ENCODE results near the gene C1orf159.
"Not testable (repeated sequence)": the region's sequence is repeated elsewhere in the genome, so short reads cannot be mapped to it uniquely, and the experiment has no call there.

Gene C1orf159

DNA sequence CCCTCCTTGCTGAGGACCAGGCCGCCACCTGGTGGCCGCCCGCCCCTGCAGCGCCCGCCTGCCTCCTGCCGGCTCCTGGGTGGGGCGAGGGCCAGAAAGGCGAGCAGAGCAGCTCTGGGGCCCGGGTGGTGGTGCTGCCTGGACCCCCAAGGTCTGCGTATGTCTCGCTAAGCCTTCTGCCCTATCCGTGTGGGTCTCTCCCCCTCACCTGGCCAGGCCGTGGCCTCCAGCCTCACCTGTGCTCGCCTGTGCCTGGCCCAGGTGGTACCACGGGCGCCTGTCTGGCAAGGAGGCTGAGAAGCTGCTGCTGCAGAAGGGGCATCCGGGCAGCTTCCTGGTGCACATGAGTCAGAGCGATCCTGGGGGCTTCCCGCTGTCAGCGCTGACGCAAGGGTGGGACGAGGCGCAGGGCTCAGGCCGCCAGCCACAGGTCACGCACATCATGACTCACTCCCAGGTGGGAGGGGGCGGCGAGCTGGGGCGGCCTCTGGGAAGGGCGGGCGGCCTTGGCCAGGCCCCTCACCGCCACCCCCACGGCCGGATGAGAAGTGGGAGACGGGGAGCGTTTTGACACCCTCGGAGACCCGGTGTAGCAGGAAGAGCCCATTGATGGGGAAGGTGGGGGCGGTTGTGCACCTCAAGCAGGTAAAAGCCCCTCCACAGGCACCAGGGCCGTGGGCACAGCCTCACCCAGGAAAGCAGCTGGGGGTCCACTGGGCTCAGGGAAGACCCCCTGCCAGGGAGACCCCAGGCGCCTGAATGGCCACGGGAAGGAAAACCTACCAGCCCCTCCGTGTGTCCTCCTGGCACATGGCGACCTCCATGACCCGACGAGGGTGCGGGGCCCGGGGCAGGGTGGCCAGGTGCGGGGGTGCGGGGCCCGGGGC lies 51.7 kb downstream of the C1orf159 start:
- peak; percentile 66 for DNase-seq

DNA sequence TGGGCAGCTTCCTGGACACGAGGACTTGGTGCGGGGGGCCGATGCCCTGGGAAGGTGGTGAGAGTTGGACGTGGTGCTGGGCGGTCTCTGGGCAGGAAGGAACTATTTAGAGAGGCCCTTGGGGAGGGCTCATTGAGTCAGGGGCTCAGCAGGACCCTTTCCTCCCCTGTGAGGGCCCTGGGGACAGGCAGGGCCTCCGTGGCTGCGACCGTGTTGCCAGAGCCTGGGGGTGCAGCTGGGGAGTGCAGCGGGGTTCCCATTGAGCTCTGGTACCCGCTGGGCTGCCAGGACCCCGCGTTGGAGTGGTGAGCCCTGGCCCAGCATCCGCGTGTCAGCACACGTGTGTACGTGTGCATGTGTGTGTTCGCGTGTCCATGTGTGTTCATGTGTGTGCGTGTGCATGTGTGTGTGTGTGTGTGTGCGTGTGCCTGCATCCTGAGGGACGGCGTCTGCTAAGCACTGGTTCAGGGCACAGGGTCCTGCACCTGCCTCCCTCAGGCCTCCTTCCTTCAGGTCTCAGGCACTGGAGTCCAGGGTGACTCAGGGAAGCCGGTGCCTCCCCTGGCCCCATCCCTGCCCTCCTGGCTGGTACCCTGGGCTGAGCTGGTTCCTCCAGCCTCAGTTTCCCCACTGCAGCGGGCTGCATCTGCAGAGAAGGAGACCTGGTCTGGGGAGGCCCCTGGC lies 52.5 kb downstream of the C1orf159 start:
- no peak for DNase-seq

DNA sequence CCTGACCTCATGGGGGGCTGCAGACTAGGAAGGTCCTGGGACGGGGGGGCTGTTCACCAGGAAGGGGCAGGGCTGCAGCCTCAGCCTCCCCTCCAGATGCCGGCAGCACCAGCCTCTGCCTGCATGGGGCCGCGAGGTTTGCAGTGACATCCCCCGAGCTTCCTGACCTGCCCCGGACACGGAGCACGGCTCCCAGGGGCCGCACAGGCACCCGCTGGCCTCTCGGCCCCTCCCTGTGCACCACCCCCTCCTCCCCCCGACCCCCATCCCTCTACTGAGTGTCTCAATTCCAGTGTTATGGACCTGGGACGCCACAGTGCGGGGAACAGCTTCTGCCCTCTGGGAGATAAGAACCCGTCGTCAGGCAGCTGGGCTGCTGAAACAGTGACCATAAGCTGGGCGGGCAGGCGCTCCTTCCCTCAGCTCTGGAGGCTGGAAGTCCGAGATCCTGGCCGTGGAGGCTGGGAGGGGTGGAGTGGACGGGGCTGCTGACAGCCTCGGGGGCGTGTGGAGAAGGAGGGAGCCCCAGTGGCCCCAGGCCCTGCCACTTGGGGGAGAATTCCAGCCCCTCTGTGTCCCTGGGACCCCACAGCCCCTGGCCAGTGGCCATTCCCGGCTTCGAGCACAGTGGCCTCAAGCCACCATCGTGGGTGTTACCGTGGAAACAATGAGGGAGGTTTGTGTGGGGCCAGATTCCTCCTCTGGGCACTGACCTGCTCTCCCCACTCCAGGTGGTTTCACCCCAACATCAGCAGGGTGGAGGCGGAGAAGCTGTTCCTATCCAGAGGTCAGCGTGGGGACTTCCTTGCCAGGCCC lies 53.3 kb downstream of the C1orf159 start:
- DNase-seq: no peak

DNA sequence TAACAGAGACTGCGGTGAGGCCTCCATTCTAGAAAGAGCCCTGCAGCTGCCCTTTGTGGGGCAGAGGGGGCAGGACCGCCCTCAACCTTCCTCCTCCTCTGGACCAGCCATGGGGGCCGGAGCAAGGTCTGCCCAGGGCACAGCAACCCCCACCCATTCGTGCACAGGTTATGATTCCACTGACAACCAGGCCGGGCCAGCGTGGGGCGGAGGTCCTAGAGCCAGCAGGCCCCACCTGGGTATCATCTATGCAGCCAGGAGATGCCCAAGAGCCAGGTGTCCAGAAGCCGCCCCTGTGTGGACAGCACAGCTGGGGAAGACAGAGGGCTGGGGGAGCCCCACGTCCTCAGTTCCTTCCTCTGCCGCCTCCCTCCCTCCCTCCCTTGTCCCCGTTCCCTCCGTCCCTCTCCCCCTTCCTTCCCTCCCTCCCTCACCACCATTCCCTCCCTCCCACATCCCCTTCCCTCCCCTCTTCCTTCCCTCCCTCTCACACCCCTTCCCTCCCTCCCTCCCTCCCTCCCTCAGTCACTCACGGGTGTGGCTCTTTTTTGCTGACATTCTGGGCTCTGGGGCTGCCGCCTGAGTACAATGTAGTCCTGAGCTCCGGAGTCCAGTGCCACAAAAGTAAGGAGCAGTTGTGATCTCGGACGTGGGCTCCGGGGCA lies 54.1 kb downstream of the C1orf159 start:
- DNase-seq: no peak

DNA sequence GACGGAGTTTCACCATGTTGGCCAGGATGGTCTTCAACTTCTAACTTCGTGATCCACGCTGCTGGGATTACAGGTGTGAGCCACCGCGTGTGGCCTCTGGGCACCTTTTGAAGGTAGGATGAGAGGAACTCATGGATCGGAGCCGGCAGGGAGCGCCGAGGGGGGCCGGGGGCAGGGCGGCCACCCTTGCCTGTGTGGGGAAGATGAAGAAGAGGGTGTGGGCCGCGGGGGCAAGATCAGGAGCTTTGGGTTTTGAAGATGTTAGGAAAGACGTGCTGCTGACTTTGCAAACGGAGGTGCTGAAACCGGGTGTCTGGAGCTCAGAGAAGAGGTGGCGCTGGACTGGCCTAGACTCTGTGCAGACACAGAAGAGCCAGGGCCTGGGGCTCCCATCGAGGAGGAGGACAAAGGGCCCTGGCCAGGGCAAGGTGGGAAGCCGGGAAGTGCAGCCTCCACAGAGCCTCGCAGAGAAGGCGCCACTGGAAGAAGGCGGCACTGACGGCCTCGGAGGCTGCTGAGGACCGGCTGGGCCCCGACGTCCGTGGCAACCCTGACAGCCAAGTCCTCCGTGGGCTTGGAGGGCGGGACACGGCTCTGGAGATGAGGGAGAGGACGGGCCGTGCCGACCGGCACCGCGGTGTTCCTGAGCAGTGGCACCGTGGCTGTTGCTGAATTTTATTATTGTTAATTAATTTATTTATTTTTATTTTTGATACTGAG lies 55.4 kb downstream of the C1orf159 start:
- DNase-seq: no peak

DNA sequence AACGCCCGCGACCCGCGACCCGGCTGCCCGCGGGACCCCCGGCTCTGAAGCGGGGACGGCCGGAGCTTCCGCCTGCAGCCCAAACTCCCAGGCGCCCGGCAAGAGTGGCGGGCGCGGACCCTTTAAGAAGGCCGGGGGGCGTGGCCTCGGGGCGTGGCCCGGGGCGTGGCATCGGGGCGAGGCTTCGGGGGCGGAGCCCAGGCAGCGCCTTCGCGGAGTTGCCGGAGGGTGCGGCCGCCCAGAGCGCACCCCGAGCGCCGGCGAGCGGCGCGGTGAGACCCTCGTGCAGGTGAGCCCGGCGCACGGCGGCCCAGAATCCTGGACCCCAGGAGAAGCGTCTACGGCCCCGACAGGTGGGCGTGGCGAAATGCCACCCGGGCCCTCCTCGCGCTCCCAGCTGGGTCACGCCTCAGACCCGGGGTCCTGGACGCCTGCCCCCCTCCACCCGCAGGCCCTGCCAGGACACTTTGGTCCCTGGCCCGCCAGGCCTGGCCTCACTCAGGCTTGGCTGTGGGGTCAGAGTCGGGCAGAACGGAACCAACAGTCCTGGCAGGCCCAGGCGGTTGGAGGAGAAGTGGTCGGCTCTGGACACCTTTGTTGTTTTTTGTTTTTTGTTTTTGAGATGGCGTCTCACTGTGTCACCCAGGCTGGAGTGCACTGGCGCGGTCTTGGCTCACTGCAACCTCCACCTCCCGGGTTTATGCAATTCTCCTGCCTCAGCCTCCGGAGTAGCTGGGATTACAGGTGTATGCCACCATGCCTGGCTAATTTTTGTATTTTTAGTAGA lies 56.2 kb downstream of the C1orf159 start:
- DNase-seq: peak; percentile 82

DNA sequence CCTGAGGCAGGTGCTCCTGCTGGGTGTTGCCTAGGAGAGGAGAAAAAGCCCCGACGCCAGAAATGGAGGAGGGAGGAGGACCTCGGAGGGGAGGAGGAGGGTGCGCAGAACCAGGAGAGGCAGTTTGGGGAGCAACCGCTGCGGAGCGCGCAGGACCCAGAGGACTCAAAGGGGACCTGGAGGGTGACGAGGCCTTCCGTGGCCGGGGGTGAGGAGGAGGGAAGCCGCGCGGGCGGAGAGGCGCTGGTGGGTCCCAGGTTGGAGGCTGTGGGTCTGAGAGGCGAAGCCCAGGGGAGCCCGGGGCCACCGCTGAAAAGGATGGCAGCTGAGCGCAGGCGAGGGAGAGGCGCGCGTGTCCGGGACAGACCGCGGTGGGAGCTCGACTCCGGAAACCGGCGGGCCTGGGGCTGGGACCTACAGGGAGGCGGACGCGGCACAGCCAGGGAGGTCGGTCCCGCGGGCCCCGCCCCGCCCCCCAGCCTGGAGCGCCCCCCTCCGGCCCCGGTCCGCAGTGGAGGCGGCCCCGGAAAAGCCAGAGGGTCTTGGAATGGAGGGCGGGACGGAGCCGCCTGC lies 56.9 kb downstream of the C1orf159 start:
- DNase-seq: no peak

DNA sequence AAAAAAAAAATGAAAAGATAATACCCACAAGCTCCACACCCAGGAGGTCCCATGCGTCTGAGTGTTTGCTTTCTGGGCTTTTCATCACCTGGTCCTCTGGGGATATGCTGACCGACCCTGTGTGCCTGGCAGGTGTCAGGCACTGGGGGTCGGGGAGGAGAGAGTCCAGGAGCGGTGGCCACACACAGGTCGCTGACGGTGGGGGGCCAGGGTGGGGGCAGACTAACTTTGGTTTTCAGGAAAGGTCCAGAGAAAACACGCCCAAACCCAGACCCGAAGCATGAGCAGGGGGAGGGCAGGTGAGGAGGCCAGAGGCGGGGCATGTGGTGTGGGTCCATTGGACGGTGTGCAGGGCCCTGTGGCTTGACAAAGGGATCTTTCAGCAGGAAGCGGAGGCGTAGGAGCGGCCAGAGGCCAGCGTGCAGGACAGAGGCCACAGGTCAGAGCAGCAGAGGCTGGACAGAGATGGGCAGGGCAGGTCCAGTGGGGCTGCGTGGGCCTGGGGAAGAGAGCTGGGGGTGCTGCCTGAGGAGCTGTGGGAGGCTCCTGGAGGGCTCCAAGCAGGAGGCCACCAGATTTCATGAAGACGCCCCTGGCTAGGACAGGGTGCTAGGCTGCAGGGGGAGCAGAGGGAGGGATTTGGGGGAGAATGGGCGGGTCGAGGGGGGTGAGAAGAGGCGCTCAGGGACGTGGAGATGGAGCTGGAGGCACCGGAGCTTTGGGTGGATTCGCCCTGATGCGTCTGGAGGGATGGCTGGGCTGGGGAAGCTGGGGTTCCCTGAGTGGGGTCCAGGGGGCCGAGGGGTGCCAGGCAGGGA lies 57.6 kb downstream of the C1orf159 start:
- DNase-seq: no peak

DNA sequence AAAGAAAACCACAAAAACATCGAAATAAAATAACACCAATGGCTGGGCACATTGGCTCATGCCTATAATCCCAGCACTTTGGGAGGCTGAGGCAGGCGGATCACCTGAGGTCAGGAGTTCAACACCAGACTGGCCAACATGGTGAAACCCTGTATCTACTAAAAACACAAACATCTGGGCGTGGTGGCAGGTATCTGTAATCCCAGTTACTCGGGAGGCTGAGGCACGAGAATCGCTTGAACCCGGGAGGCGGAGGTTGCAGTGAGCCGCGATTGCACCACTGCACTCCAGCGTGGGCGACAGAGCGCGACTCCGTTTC lies 58.2 kb downstream of the C1orf159 start:
- not testable (repeated sequence) for DNase-seq

DNA sequence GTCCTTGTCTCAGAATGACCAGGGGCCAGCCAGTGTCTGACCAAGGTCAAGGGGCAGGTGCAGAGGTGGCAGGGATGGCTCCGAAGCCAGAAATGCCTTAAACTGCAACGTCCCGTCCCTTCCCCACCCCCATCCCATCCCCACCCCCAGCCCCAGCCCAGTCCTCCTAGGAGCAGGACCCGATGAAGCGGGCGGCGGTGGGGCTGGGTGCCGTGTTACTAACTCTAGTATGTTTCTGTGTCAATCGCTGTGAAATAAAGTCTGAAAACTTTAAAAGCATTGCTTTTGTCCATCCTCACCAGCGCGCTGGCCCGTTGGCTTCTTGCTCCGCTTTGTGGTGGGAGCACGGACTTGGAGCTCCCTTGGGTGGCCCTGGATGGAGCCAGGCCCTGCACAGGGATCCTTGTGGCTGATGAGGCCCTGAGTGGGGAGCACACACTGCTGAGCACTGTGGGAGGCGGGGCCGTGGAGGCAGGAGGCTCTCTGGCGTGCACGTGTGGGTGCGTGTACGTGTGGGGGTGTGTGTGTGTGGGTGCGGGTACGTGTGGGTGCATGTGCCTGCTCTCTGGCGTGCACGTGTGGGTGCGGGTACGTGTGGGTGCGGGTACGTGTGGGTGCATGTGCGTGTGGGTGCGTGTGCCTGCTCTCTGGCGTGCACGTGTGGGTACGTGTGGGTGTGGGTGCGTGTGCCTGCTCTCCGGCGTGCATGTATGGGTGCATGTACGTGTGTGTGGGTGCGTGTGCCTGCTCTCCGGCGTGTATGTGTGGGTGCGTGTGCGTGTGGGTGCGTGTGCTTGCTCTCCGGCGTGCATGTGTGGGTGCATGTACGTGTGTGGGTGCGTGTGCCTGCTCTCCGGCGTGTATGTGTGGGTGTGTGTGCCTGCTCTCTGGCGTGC lies 59.8 kb downstream of the C1orf159 start:
- no peak for DNase-seq

DNA sequence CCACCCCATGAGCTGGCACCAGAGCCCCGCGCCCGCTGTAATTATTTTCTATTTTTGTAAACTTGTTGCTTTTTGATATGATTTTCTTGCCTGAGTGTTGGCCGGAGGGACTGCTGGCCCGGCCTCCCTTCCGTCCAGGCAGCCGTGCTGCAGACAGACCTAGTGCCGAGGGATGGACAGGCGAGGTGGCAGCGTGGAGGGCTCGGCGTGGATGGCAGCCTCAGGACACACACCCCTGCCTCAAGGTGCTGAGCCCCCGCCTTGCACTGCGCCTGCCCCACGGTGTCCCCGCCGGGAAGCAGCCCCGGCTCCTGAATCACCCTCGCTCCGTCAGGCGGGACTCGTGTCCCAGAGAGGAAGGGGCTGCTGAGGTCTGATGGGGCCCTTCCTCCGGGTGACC lies 60.9 kb downstream of the C1orf159 start:
- DNase-seq: no peak

DNA sequence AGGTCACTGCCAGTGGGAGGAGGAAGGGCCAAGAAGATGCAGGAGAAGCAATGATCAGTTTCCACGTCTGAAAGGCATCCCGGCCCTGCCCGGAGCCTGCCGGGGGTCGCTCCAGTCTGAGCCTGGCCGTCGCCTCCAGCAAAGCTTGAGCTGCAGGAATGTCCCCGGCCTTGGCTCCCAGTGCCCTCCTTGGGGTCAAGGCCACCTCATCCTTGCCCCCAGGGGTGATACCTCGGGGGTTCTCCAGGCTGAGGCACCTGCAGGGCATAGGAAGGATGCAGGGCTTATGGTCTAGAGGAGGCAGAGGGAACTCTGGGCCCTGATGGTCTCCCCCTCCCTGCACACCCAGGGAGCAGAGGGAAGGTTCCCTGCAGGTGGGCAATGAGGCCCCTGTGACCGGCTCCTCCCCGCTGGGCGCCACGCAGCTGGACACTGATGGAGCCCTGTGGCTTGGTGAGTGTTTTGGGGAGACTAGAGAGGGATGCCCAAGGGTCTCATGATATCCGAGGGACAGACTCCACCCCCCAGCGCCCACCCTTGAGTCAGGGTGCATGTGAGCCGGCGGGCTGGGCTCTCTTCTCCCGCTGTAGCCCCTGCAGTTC lies 61.7 kb downstream of the C1orf159 start:
- DNase-seq: no peak

DNA sequence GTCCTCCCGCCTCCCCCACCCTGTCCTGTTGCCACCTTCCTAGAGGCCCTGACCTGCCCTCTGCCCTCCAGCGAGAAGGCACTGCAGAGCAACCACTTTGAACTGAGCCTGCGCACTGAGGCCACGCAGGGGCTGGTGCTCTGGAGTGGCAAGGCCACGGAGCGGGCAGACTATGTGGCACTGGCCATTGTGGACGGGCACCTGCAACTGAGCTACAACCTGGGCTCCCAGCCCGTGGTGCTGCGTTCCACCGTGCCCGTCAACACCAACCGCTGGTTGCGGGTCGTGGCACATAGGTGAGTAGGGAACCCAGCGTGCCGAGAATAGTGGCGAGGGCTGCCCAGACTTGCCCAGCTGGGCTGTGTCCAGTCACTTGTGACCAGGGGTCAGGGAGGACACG lies 62.2 kb downstream of the C1orf159 start:
- DNase-seq: no peak

DNA sequence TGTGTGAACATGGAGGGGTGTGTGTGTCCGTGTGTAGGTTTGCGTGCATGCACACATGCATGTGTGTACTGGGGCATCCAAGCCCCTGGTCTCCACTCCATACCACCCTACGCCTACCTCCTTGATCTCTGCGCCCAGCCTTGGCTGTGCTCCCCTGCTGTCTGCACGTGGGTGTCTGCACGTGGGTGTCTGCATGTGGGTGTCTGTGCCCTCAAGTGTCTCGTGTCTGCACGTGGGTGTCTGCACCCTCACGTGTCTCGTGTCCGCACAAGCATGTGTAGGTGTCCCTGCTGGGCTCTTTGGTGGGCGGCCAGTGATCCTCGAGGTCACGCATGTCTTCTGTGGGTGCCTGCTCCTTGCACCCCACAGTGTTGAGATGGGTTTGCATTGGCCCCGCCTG lies 62.9 kb downstream of the C1orf159 start:
- DNase-seq: no peak

DNA sequence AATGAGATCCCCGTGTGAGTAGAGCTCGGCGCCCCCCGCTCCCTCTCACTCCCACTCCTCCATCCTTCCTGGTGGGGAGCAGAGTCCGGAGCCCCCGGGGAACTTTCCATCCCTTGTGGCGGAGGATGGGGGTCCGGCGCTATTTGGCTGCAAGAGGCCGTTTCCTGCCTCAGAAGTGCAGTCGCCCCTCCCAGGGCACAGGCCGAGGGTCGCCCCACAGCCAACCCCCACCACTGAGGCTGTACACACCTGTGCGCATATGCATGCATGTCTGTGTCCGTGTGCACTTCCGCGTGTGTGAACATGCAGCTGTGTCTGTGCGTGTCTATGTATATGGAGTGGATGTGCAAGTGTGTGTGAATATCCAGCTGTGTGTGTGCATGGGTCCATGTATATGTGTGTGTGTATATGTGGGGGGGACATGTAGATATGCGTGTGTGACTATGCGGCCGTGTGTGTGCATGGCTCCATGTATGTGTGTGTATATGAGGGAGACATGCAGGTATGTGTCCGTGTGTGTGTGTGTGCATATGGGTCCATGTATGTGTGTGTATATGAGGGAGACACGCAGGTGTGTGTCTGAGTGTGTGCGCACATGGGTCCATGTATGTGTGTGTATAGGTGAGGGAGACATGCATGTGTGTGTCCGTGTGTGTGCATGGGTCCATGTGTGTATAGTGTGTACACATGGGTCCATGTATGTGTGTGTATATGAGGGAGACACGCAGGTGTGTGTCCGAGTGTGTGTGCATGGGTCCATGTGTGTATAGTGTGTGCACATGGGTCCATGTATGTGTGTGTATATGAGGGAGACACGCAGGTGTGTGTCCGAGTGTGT lies 63.7 kb downstream of the C1orf159 start:
- DNase-seq: no peak

DNA sequence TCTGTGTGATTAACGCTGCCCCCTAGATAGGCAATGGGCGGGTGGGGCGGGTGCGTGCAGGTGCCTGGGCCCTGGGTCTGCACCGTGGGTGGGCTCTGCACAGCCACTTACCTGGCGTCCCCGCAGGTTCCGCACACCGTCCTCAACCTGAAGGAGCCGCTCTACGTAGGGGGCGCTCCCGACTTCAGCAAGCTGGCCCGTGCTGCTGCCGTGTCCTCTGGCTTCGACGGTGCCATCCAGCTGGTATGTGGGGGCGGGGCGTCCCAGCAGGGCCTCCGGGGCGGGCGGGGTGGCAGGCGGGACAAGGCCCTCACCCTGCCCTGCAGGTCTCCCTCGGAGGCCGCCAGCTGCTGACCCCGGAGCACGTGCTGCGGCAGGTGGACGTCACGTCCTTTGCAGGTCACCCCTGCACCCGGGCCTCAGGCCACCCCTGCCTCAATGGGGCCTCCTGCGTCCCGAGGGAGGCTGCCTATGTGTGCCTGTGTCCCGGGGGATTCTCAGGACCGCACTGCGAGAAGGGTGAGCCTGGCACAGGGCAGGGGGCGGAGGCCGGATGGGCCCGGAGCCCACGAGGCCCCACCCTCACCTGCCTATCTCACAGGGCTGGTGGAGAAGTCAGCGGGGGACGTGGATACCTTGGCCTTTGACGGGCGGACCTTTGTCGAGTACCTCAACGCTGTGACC lies 64.6 kb downstream of the C1orf159 start:
- DNase-seq: no peak

DNA sequence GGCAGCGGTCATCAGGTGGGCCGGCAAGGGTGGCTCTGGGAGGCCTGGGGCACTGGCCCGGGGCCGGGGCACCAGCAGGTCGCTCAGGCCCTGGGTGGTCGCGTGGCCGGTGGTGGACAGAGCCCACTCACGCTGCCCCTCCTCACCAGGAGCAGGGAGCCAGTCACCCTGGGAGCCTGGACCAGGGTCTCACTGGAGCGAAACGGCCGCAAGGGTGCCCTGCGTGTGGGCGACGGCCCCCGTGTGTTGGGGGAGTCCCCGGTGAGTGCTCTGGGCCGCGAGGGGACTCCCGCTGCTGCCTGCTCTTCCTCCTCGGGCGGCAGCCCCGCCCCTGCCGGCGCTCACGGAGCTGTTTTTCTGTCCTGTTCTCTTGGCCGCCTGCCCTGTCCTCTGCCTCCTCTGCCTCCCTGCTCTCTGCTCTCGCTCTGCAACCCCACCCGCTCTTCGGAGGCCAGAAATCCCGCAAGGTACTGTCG lies 65.3 kb downstream of the C1orf159 start:
- DNase-seq: no peak
